Colonic mucosa (tissue), 4 donors: Measurements from ENCODE around the gene THAP12. TPM values are rescaled to one million over a fixed set of nuclear protein-coding genes. Genes with fewer than 3 reads are reported as not detected.
"Not testable (repeated sequence)": the region's sequence is repeated elsewhere in the genome, so short reads cannot be mapped to it uniquely, and the experiment has no call there.

Source experiments
- DNase-seq: peaks from one replicate; pipeline ENCODE4 v3.0.0-alpha.2; 2020
- H3K27ac ChIP-seq: fragments of 200-600 bp; one replicate; pipeline ENCODE4 v1.8.0; 2021
- H3K27me3 ChIP-seq: fragments of 200-600 bp; one replicate; pipeline ENCODE4 v1.8.0; 2021
- H3K36me3 ChIP-seq: fragments of 200-600 bp; one replicate; pipeline ENCODE4 v1.8.0; 2021
- H3K4me1 ChIP-seq: fragments of 200-600 bp; one replicate; pipeline ENCODE4 v1.8.0; 2021; ENCODE audit warnings: mild to moderate bottlenecking
- H3K4me3 ChIP-seq: fragments of 200-600 bp; one replicate; pipeline ENCODE4 v1.8.0; 2021
- H3K9ac ChIP-seq, 2 donors: one replicate each; pipeline ENCODE4 v1.7.0; 2013; ENCODE audit warnings: control low read depth in 2 of 2, low read depth in 2 of 2, low read length in 2 of 2
- H3K9me3 ChIP-seq: fragments of 200-600 bp; one replicate; pipeline ENCODE4 v1.8.0; 2021
- CTCF ChIP-seq: fragments of 200-600 bp; IDR thresholded peaks from one replicate; pipeline ENCODE4 v1.8.0; 2022; ENCODE audit warnings: antibody characterized with exemption, mild to moderate bottlenecking
- intact Hi-C: fragments of 100-400 bp; cut with DNase I; formaldehyde crosslinking; loops from one replicate; pipeline ENCODE4 v1.14.1; 2022
- total RNA-seq, 2 donors: library from RNA; stranded (reverse); fragmentation: NEBNext Ultra II Directional in 1 of 2; extraction: Animal tissue kit (Norgen Biotek cat#: 25700) in 1 of 2; gene quantifications; one replicate each; pipeline ENCODE4 v1.2.1, GENCODE V29; 2021
- donor health status: healthy.
- donor health status: DM: no; HTN: no; CAD: no.
- donor health status: DM: no; HTN: no; CAD: no.

THAP12 gene
- total RNA-seq, 2 donors from 2014 or later = 34.4 to 41.6 TPM

- H3K9me3 ChIP-seq = no peaks in the 10 kb centered on the region
- DNase-seq = no peak
- no peak overlapping the region for H3K9ac ChIP-seq
- H3K4me3 ChIP-seq = no peak overlapping the region
- no peaks in the 10 kb centered on the region for H3K4me1 ChIP-seq
- H3K27me3 ChIP-seq = no peaks in the 10 kb centered on the region
- no peaks in the 10 kb centered on the region for H3K36me3 ChIP-seq
- intact Hi-C loops = no loop called here
- no peak overlapping the region for H3K27ac ChIP-seq
- no peak for TF ChIP-seq CTCF
Measured at GRCh38 chr11:76327756-76328388, 53.1 kb downstream of the THAP12 start.

- DNase-seq = no peak
- no peak for TF ChIP-seq CTCF
- no peak overlapping the region for H3K9ac ChIP-seq
- no peak overlapping the region for H3K27ac ChIP-seq
- H3K4me3 ChIP-seq = no peak overlapping the region
- no peaks in the 10 kb centered on the region for H3K4me1 ChIP-seq
- no peaks in the 10 kb centered on the region for H3K27me3 ChIP-seq
- no peaks in the 10 kb centered on the region for H3K36me3 ChIP-seq
- intact Hi-C loops = no loop called here
- H3K9me3 ChIP-seq = no peaks in the 10 kb centered on the region
Measured at GRCh38 chr11:76327202-76327601, 53.7 kb downstream of the THAP12 start.

- no peak for DNase-seq
- H3K4me1 ChIP-seq = no peaks in the 10 kb centered on the region
- H3K9ac ChIP-seq = no peak overlapping the region
- intact Hi-C loops = no loop called here
- H3K27ac ChIP-seq = no peak overlapping the region
- TF ChIP-seq CTCF = no peak
- no peaks in the 10 kb centered on the region for H3K9me3 ChIP-seq
- H3K4me3 ChIP-seq = no peak overlapping the region
- peaks cover 8% of the 10 kb centered on the region for H3K27me3 ChIP-seq
- no peaks in the 10 kb centered on the region for H3K36me3 ChIP-seq
Measured at GRCh38 chr11:76325185-76325584, 55.7 kb downstream of the THAP12 start.

- no peak for DNase-seq
- no peak overlapping the region for H3K4me3 ChIP-seq
- H3K4me1 ChIP-seq = no peaks in the 10 kb centered on the region
- intact Hi-C loops = no loop called here
- H3K9ac ChIP-seq = no peak overlapping the region
- no peak overlapping the region for H3K27ac ChIP-seq
- TF ChIP-seq CTCF = no peak
- H3K27me3 ChIP-seq = peaks cover 9% of the 10 kb centered on the region
- no peaks in the 10 kb centered on the region for H3K36me3 ChIP-seq
- H3K9me3 ChIP-seq = no peaks in the 10 kb centered on the region
Measured at GRCh38 chr11:76323804-76324203, 57.1 kb downstream of the THAP12 start.

GRCh38 chr11:76323375-76323774, 57.6 kb downstream of the THAP12 start:
- H3K9me3 ChIP-seq, DNase-seq, H3K9ac ChIP-seq, intact Hi-C loops, H3K4me1 ChIP-seq, H3K27ac ChIP-seq, H3K4me3 ChIP-seq, H3K27me3 ChIP-seq, H3K36me3 ChIP-seq: not testable (repeated sequence)

- H3K9ac ChIP-seq = no peak overlapping the region
- no peak for TF ChIP-seq CTCF
- H3K9me3 ChIP-seq = no peaks in the 10 kb centered on the region
- no peak overlapping the region for H3K4me3 ChIP-seq
- peaks cover 9% of the 10 kb centered on the region for H3K27me3 ChIP-seq
- intact Hi-C loops = no loop called here
- DNase-seq = no peak
- no peak overlapping the region for H3K27ac ChIP-seq
- H3K36me3 ChIP-seq = no peaks in the 10 kb centered on the region
- H3K4me1 ChIP-seq = no peaks in the 10 kb centered on the region
Measured at GRCh38 chr11:76322942-76323341, 58.0 kb downstream of the THAP12 start.
